Upper lobe of right lung (tissue), 1 donor: ENCODE results near the gene LIPA. TPM values are rescaled to one million over a fixed set of nuclear protein-coding genes. Genes with fewer than 3 reads are reported as not detected.
A peak's percentile ranks its signal among the peaks of the same experiment; 100 is the strongest.

Experiments used
- ATAC-seq: fragments of 200-7000 bp; cut with Tn5 transposase; one replicate; pipeline ENCODE4 v1.9.1; 2020; ENCODE audit warnings: mild to moderate bottlenecking, moderate library complexity
- DNase-seq: peaks from one replicate; pipeline ENCODE4 v3.0.0-alpha.2; 2020
- H3K27ac ChIP-seq: fragments of 200-600 bp; one replicate; pipeline ENCODE4 v1.8.0; 2022
- H3K27me3 ChIP-seq: fragments of 200-600 bp; one replicate; pipeline ENCODE4 v1.8.0; 2022; ENCODE audit warnings: mild to moderate bottlenecking
- H3K36me3 ChIP-seq: fragments of 200-600 bp; one replicate; pipeline ENCODE4 v1.8.0; 2022
- H3K4me1 ChIP-seq: fragments of 200-600 bp; one replicate; pipeline ENCODE4 v1.8.0; 2022
- H3K4me3 ChIP-seq: fragments of 200-600 bp; one replicate; pipeline ENCODE4 v1.8.0; 2022; ENCODE audit warnings: mild to moderate bottlenecking
- H3K9me3 ChIP-seq: fragments of 200-600 bp; one replicate; pipeline ENCODE4 v1.8.0; 2022
- intact Hi-C: fragments of 100-400 bp; cut with DNase I; formaldehyde crosslinking; loops from one replicate; pipeline ENCODE4 v1.11.0; 2022
- total RNA-seq: library from RNA; stranded (reverse); fragmentation: NEBNext Ultra II Directional; extraction: Animal tissue kit (Norgen Biotek cat#: 25700); gene quantifications from one replicate; pipeline ENCODE4 v1.2.1, GENCODE V29; 2021
- TF ChIP-seq, protein P1 (sequence below): fragments of 200-600 bp; IDR thresholded peaks from one replicate; pipeline ENCODE4 v1.8.0; 2022; ENCODE audit warnings: antibody characterized with exemption
- donor health status: DM: no; HTN: yes; CAD: no; lungs with severe emphysema.

The LIPA gene
- total RNA-seq, 1 donor from 2014 or later: 194 TPM

DNA sequence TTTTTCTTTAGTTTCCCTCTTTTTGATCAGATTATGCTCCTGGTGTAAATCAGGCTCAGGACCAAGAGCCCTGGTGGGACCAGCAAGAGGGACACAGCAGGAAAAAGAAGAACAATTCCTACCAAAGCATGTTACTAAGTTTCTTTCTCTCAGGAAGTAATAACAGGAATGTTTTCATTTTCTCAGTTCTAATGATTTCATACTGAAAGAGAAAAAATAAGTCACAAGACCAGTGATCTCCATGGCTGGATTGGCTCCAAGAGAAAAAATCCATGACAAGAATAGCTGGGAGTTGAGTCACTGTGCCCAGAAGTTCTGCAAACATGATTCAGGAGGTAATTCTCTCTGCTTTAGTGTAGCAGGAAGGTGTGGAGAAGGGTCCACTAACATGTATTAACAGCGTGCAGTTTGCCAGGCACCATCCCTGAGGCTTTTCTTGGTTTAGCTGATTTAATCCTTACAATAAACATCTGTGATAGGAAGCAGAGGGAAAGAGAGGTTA, 26.5 kb upstream of the LIPA start:
- ATAC-seq (peak; percentile 82), DNase-seq (no peak)
- H3K9me3 ChIP-seq: no peaks in the 10 kb centered on the region
- H3K27me3 ChIP-seq: no peaks in the 10 kb centered on the region
- no peak overlapping the region for H3K4me3 ChIP-seq
- no peaks in the 10 kb centered on the region for H3K36me3 ChIP-seq
- intact Hi-C loops: no loop called here
- H3K4me1 ChIP-seq: peaks cover 25% of the 10 kb centered on the region
- peak overlapping the region; percentile 74 for H3K27ac ChIP-seq
- TF ChIP-seq, protein P1, sequence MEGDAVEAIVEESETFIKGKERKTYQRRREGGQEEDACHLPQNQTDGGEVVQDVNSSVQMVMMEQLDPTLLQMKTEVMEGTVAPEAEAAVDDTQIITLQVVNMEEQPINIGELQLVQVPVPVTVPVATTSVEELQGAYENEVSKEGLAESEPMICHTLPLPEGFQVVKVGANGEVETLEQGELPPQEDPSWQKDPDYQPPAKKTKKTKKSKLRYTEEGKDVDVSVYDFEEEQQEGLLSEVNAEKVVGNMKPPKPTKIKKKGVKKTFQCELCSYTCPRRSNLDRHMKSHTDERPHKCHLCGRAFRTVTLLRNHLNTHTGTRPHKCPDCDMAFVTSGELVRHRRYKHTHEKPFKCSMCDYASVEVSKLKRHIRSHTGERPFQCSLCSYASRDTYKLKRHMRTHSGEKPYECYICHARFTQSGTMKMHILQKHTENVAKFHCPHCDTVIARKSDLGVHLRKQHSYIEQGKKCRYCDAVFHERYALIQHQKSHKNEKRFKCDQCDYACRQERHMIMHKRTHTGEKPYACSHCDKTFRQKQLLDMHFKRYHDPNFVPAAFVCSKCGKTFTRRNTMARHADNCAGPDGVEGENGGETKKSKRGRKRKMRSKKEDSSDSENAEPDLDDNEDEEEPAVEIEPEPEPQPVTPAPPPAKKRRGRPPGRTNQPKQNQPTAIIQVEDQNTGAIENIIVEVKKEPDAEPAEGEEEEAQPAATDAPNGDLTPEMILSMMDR: no peak

DNA sequence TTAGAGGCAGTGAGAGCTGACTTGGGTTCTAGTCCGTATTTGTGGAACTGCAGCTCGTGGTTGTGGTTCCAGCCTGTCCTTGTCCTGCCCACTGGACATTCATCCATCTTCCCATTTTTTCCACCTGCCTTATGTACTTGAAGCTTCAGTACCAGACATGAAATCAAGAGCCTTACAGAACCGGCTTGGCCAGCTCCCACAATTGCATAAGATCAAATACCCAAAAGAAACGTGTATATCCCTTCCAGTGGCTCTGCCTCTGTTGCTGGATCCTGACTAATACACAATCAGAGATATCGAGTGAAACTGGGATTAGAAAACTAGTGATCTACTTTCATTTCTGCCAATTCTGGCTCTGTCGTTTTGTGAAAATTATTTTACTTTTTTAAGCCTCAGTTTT, 23.8 kb upstream of the LIPA start:
- TF ChIP-seq, protein P1: no peak
- peaks cover 22% of the 10 kb centered on the region for H3K4me1 ChIP-seq
- DNase-seq (peak; percentile 61), ATAC-seq (peak; percentile 73)
- intact Hi-C loops: no loop called here
- H3K27ac ChIP-seq: no peak overlapping the region
- H3K36me3 ChIP-seq: no peaks in the 10 kb centered on the region
- H3K4me3 ChIP-seq: no peak overlapping the region
- no peaks in the 10 kb centered on the region for H3K9me3 ChIP-seq
- H3K27me3 ChIP-seq: no peaks in the 10 kb centered on the region

DNA sequence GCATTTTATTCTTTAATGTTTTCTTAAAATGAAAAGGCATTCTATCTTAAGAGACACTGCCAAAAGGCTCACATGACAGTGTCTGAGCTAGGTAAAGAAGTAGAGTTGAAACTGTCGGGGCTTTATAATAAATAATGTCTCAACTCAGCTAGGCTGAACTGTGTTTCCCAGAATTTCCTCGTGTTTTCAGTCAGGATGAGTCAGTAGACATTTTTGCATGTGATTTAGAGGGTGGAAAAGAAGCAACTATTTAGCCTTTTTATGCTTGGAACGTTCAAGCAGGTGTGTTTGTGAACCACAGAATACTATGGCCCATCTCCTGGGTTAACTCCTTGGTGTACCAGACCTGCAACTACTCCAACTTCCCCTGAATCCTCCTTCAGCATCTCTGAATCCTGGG, 23.4 kb upstream of the LIPA start:
- Histone ChIP-seq H3K9me3 (no peaks in the 10 kb centered on the region), H3K4me3 (no peak overlapping the region), H3K27me3 (no peaks in the 10 kb centered on the region), H3K36me3 (no peaks in the 10 kb centered on the region), H3K27ac (no peak overlapping the region), H3K4me1 (peaks cover 22% of the 10 kb centered on the region)
- ATAC-seq (no peak), DNase-seq (no peak)
- TF ChIP-seq, protein P1: no peak
- intact Hi-C loops: no loop called here

GRCh38 chr10:89273680-89274079, 22.1 kb upstream of the LIPA start:
- intact Hi-C loops: no loop called here

DNA sequence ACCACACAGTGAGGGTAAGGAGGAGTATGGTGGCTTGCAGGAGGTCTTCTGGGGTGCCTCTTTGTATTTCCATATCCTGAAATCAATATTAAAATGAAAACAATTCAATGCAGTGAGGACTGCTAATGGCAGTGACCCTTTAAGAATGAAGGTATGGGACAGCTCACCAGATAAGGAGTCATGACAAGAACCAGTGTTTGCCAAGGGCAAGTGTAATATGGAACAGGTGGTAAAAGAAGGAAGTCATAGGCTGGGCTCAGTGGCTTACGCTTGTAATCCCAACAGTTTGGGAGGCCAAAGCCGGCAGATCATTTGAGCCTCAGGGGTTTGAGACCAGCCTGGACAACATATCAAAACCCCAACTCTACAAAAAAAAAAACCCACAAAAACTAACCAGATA, 20.0 kb upstream of the LIPA start:
- intact Hi-C loops: no loop called here
- no peak for DNase-seq
- TF ChIP-seq, protein P1: no peak
- H3K4me3 ChIP-seq: no peak overlapping the region
- H3K27ac ChIP-seq: no peak overlapping the region
- no peak for ATAC-seq
- peaks cover 5% of the 10 kb centered on the region for H3K4me1 ChIP-seq
- H3K36me3 ChIP-seq: no peaks in the 10 kb centered on the region
- no peaks in the 10 kb centered on the region for H3K27me3 ChIP-seq
- H3K9me3 ChIP-seq: no peaks in the 10 kb centered on the region

More at GRCh38 chr10:89273680-89274079, 22.1 kb upstream of the LIPA start:
- Histone ChIP-seq H3K9me3 (no peaks in the 10 kb centered on the region), H3K27ac (no peak overlapping the region), H3K4me1 (peaks cover 11% of the 10 kb centered on the region), H3K27me3 (no peaks in the 10 kb centered on the region), H3K36me3 (no peaks in the 10 kb centered on the region), H3K4me3 (no peak overlapping the region)
- TF ChIP-seq, protein P1: no peak
- no peak for ATAC-seq
- no peak for DNase-seq

GRCh38 chr10:89270153-89270483, 18.5 kb upstream of the LIPA start:
- Histone ChIP-seq H3K4me3 (no peak overlapping the region), H3K9me3 (no peaks in the 10 kb centered on the region), H3K36me3 (no peaks in the 10 kb centered on the region), H3K27me3 (no peaks in the 10 kb centered on the region), H3K4me1 (peaks cover under 1% of the 10 kb centered on the region), H3K27ac (no peak overlapping the region)
- ATAC-seq (no peak), DNase-seq (no peak)
- intact Hi-C loops: no loop called here
- TF ChIP-seq, protein P1: no peak
